GM19372 (cell line): Measurements from ENCODE around the gene ICAM2.
"Not testable (repeated sequence)": the region's sequence is repeated elsewhere in the genome, so short reads cannot be mapped to it uniquely, and the experiment has no call there.

Experiments
- ATAC-seq: cut with Tn5 transposase; IDR thresholded peaks from one replicate; pipeline ENCODE4 v1.9.1; 2021; ENCODE audit warnings: mild to moderate bottlenecking, low read depth, moderate library complexity; ENCODE audit not compliant: unreplicated experiment

ICAM2 gene

GRCh38 chr17:64015447-64015846 is 5.0 kb downstream of the ICAM2 start:
- no peak for ATAC-seq

- no peak for ATAC-seq
These were observed 10.6 kb downstream of the ICAM2 start for GRCh38 chr17:64009571-64010402.

- ATAC-seq, result no peak
These were observed 11.6 kb downstream of the ICAM2 start for GRCh38 chr17:64008830-64009229.

DNA sequence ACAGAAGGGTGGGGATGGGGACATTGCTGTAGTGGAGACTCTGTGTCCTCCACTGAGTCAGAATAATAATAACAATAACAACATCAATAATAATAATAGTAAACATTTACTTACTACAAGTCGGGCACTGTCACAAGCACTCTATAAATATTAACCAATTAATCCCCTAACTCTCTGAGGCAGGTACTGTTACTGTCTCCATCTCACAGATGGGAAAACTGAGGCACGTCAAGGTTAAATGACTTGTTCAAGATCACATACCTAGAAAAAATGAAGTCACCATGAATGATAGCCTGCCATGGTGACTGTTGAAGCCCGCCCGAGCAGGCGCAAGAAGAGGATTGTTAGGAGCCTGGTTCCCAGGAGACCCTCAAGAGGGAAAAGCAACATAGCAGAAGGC is 12.1 kb downstream of the ICAM2 start:
- no peak for ATAC-seq

DNA sequence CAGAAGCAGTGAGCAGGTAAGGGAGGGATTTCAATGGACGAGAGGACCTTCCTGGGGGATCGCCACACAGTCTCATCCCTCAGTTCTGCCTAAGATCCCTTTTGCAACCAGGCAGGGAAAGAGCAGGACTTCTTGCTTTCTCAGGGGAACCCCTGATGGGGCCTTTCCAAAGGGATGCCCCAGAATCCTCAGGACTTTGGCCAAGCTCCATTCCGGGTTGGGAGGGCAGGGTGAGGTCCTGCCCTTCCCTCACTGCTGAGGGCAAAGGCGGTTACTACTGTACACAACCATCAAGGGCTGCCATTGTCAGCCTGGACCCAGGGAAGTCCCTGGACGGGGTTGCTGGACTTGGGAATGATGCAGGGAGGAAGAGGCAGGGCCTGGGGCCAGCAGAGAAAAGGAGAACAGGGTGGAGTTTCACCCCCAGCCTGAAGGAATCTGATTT is 12.6 kb downstream of the ICAM2 start:
- no peak for ATAC-seq

DNA sequence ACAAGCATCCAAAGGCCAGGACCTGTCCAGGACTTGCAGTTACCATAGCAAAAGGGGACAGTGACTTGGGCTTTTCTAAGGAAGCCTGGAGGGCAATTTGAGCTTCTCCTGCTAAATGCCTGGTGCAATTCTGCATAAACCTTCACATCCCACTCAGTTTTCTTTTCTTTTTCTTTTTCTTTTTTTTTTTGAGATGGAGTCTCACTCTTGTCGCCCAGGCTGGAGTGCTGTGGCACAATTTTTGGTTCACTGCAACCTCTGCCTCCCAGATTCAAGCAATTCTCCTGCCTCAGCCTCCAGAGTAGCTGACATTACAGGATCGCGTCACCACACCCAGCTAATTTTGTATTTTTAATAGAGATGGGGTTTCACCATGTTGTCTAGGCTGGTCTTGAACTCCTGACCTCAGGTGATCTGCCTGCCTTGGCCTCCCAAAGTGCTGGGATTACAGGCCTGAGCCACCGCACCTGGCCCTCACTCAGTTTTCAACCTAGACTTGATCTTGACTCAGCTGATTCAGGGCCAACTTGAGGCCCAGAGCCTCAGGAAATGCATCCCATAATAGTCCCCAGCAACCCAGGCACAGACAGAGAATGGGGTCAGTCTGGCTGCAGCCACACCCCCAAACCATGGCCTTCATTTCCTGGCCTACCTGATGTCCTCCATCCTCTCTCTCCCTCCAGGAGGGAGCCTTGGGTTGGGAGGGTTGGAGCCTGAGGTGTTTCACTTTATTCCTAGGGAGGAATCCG is 13.2 kb downstream of the ICAM2 start:
- ATAC-seq, result not testable (repeated sequence)

- no peak for ATAC-seq
These were observed 13.9 kb downstream of the ICAM2 start for GRCh38 chr17:64006361-64007088.

GRCh38 chr17:64005734-64006167 is 14.7 kb downstream of the ICAM2 start:
- ATAC-seq, result no peak

- no peak for ATAC-seq
These were observed 15.3 kb downstream of the ICAM2 start for GRCh38 chr17:64004903-64005733.

DNA sequence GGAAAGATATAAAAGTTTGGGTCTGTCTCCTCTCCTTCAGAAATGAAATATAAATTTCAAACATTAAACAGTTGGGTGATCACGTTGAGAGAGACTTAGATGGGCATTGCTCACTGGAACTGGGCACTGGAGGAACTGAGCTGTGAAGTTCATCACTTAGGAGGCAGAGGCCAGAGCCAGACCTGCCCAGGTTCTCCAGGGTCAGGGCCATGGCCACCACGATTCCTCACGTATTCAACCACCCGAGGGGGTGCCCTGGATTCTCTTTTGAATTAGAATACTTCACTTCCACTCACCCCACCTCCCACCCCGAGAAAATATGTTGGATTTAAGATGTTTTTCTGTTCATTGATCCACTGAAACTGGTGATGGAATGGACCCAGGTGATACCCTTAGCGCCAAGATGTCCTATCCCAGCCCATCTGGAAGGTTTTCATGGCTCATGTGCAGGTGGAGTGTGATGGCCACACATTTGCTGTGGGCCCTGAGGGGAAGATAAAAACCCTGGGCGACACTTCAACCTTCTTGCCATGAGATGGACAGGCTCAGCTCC is 16.1 kb downstream of the ICAM2 start:
- ATAC-seq, result no peak

GRCh38 chr17:64003526-64004121 is 16.8 kb downstream of the ICAM2 start:
- ATAC-seq, result no peak

DNA sequence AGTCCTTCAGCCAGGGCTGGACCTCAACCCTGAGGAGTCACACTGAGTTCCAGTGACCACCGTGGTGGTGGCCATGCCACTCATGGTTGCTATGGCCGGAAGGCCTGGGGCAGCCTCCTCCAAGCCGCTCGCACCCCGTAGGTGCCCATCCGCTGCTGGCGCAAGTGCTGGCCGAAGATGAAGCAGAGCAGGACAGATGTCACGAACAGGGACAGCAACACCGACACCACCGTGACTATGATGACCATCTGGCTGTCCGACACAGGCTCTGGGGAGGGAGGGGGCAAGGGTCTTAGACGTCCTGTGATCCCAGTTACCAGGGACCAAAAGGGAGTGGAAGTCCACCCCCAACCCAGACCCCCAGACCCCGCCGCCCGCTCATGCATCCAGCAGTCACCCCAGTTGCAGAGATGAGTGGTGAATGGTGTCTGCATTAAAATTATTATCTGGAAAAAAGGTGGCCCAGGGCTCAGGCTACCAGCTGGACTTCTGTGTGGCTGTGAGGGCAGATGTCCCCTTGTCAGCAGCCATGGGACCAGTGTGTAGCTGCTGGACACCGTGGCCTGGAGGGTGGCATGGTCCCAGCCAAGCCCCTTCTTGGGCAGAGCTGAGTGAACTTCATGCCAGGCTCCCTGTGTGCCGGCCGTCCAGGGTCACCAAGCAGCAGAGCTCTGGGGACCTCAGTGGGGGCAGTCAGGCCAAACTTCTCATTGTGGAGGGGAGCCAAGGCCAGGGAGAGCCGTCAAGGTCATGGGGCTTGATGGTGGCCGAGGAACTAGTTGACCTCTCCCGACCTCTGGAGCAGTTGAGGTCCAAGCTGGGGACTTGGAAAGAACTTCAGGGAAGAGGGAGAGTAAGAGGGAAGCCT is 17.5 kb downstream of the ICAM2 start:
- ATAC-seq, result no peak

- no peak for ATAC-seq
These were observed 18.5 kb downstream of the ICAM2 start for GRCh38 chr17:64001763-64002529.

- ATAC-seq, result no peak
These were observed 19.3 kb downstream of the ICAM2 start for GRCh38 chr17:64001091-64001579.

- ATAC-seq, result no peak
These were observed 20.5 kb downstream of the ICAM2 start for GRCh38 chr17:63999680-64000531.

DNA sequence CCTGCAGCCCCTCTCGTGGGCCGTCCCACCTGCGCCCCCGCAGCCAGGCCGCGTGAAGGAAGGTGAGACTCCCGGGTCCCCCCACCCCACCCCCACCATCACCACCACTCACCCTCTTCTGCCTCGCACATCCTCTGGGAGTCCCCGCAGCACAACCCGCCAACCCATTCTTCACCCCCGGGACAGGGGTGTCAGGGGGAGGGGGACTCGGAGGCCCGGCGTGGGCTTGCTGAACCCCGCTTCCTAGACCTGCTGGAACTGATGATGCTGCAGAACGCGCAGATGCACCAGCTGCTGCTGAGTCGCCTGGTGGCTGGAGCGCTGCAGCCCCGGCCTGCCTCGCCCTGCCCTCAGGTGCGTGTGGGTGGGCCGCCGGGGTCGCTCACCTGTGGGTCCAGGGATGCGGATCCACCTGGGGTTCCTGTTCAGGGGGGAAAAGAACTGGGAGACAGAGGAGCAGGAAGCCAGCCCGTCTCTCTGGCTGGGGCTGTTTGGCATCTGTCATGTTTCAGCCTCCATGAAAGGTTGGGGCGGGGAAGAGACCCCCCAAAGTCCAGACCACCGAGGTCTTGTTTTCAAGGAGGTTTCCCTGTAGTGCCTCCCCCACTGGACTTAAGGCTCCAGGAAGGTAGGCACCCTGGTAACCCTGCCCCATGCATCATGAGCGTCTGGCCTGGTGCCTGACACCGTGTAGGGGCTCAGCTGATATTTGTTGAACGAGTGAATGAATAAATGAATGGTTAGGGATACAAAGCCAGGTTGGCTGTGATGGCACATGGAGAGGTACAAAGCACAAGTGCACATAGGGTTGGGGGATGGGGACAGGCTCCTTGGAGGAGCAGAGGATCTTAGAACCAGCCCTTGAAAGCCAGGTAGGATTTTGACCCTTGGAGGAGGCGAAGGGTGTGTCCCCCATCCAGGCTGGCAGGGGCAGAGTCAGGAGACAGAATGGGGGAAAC is 21.4 kb downstream of the ICAM2 start:
- no peak for ATAC-seq
